IMR-90 (cell line): ENCODE data around the gene PPP6R3.

Experiments used
- MAFK ChIP-seq: IDR thresholded peaks from 2 replicates; pipeline ENCODE4 v1.6.1; 2012; ENCODE audit warnings: low read depth, low read length, improper control_type of control experiment
- MXI1 ChIP-seq: IDR thresholded peaks from 2 replicates; pipeline ENCODE4 v1.6.1; 2012; ENCODE audit warnings: low read depth, mild to moderate bottlenecking, low read length, moderate library complexity, borderline replicate concordance
- POLR2A ChIP-seq: IDR thresholded peaks from 2 replicates; pipeline ENCODE4 v1.6.1; 2012; ENCODE audit warnings: mild to moderate bottlenecking, low read depth, low read length
- RAD21 ChIP-seq: IDR thresholded peaks from 2 replicates; pipeline ENCODE4 v1.6.1; 2012; ENCODE audit warnings: low read length, improper control_type of control experiment
- SMC3 ChIP-seq: fragments of 150-350 bp; IDR thresholded peaks from 2 replicates; pipeline ENCODE4 v1.6.1; 2016; ENCODE audit warnings: low read depth, mild to moderate bottlenecking, antibody characterized with exemption, low read length, moderate library complexity
- TF ChIP-seq, protein P1 (sequence below): conservative IDR thresholded peaks from 2 replicates; pipeline ENCODE4 v1.5.1; 2012; ENCODE audit warnings: mild to moderate bottlenecking, low read depth, low read length, improper control_type of control experiment

DNA sequence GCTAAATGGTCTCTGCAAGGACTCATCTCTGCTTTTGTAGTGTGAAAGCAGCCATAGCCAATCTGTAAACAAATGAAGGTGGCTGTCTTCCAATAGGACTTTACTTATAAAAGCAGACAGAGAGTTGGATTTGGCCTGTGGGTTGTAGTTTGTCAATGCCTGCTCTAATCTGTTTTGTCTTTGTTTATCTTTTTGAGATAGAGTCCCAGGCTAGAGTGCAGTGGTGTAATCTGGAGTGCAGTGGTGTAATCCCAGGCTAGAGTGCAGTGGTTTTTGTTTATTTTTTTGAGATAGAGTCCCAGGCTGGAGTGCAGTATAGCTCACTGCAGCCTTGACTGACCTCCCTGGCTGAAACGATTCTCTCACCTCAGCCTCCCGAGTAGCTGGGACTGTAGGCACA, 8.6 kb downstream of the PPP6R3 start:
- TF ChIP-seq MXI1 (no peak), RAD21 (no peak), MAFK (no peak), POLR2A (no peak), SMC3 (no peak)
- TF ChIP-seq, protein P1, sequence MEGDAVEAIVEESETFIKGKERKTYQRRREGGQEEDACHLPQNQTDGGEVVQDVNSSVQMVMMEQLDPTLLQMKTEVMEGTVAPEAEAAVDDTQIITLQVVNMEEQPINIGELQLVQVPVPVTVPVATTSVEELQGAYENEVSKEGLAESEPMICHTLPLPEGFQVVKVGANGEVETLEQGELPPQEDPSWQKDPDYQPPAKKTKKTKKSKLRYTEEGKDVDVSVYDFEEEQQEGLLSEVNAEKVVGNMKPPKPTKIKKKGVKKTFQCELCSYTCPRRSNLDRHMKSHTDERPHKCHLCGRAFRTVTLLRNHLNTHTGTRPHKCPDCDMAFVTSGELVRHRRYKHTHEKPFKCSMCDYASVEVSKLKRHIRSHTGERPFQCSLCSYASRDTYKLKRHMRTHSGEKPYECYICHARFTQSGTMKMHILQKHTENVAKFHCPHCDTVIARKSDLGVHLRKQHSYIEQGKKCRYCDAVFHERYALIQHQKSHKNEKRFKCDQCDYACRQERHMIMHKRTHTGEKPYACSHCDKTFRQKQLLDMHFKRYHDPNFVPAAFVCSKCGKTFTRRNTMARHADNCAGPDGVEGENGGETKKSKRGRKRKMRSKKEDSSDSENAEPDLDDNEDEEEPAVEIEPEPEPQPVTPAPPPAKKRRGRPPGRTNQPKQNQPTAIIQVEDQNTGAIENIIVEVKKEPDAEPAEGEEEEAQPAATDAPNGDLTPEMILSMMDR: no peak
